GM04504 (cell line): ENCODE results near the gene ADGRD1.
A peak's percentile ranks its signal among the peaks of the same experiment; 100 is the strongest.
"Not testable (repeated sequence)": the region's sequence is repeated elsewhere in the genome, so short reads cannot be mapped to it uniquely, and the experiment has no call there.

ENCODE experiments used
- DNase-seq: peaks from one replicate; pipeline ENCODE4 v3.0.0-alpha.2; 2012; ENCODE audit warnings: low read depth

Gene ADGRD1

DNA sequence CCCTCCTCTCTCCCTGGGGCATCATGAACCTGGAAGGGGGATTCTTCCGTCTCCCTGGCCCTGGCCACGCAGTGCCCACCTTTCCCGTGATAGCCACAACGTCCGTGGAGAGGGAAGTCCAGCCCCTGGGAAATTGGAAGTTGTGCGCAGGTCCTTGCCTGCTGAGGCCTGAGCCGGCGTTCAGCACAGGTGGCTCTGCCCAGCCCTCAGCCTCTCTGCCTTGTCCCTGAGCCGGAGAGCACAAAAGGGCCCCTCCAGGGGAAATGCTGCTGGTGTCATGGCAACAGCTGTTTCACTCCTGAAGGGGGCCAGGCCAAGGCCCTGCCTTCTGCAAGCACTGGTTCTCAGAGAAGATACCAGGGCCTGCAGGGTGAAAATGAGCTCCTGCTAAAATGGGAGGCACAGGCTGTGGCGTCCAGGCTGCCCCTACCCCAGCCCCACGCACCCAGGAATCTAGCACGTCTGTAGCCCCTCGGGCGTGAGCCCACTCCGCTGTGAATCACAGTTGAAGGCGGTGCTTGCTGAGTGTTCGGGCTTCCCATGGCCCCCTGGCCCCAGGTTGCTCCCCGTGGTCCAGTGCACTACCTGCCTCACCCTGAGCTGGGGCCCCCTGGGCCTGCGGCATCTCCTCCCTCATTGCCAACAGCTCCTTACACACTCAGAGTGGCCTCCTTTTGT lies 149.4 kb downstream of the ADGRD1 start:
- DNase-seq = no peak

DNA sequence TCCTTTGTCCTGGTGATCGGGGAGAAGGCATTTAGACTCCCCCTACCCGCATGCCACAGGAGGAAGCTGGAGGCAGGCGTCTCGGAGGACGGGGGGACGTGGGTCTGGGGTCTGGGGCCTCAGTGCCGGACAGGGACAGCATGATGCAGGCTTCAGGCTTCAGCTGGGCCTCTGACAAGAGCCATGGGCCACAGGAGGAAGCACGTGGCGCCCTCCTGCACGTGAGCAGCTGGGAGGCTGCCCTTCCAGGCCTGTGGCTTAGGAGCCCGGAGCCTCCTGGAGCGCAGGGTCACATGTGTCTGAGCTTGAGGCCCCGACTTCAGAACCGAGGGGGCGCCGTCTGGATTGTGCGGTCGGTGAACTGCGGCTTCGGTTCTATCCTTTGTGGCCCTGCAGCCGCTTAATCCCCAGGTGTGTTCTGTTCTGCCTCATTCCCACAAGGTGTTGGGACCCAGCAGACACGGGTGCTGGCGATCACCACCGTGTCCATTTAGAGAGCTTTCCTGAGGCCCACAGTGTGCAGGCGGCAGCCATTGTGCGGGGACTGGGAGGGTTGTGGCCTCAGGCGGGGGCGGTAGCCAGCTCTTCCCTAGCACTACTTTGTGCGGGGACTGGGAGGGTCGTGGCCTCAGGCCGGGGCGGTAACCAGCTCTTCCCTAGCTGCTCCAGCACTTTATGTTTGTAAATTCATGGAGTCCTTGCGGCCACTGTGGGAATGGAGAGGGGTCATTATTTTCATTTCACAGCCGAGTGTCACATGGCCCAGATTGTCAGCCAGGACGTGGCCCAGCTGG lies 150.2 kb downstream of the ADGRD1 start:
- no peak for DNase-seq

DNA sequence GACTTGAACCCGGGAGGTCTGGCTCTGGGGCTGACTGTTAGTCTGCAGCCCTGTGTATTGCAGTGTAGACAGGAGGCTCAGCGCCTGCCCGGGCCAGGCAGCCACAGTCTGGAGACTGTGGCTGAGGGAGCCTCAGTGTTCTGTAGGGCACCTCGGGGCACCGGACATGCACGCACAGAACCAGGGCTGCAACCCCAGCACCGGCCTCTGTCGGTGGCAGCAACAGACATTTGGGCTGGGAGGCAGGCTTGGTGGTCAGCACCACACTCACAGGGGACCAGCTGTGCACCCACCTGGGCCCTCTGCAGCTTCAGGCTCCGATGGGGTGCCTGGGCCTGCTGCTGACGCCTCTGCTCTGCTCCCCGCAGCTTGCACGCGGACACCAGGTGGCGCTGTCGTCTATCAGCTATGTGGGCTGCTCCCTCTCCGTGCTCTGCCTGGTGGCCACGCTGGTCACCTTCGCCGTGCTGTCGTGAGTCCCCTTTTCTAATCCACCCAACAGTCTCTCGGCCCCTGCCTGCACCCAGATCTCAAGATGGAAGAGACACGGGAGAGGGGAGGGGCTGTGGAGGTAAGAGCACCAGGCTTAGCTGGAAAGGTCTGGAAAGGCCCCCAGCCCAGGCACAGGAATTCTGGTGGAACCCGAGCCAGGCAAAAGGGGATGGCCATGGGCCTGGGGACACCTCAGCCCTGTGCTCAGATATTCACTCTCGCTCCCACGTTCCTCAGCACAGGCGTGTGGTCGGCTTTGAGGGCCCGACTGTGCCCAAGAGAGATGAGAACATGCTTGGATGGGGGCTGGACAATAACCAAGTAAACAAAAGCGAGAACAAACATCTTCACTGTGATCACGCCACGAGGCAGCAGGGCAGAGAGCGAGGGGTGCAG lies 151.0 kb downstream of the ADGRD1 start:
- DNase-seq = peak; percentile 13

DNA sequence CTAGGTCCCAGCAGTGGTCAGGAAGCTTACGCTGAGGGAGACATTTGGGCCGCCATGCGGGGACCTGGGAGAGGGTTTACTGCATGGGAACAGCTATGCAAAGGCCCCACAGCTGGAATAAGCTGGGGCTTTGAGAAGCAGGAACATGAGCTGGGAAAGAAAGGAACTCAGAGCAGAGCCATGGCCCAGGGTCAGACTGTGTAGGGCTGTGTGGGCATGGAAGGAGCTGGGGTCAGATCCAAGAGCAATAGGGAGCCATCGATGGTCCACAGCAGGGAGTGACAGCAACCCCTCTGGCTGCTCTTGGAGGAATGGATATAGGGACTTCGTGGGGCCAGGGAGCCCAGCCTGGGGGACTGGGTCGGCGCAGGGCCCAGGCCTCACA lies 151.6 kb downstream of the ADGRD1 start:
- DNase-seq = no peak

DNA sequence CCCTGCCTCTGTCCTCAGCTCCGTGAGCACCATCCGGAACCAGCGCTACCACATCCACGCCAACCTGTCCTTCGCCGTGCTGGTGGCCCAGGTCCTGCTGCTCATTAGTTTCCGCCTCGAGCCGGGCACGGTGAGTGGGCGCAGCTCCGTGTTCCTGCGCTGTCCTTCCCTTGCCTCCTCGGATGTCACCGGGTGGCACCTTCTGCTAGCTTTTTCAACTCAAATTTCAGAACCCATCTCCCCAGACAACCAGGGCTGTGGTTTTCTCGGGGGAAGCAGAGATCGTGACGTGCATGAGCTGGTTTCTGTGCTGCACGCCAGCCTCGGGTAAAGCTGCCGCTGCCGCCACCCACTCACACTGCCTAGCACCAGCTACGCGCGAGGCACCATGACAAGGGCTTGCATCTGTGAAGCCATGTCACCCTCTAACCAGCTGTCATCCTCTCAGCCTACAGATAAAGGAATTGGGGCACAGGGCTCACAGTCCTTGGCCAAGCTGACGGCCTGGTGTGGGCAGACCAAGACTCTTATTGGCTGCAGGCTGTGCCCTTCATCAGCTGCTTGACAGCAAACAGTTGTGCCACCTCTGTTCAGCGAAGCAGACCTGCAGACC lies 152.1 kb downstream of the ADGRD1 start:
- DNase-seq = no peak

DNA sequence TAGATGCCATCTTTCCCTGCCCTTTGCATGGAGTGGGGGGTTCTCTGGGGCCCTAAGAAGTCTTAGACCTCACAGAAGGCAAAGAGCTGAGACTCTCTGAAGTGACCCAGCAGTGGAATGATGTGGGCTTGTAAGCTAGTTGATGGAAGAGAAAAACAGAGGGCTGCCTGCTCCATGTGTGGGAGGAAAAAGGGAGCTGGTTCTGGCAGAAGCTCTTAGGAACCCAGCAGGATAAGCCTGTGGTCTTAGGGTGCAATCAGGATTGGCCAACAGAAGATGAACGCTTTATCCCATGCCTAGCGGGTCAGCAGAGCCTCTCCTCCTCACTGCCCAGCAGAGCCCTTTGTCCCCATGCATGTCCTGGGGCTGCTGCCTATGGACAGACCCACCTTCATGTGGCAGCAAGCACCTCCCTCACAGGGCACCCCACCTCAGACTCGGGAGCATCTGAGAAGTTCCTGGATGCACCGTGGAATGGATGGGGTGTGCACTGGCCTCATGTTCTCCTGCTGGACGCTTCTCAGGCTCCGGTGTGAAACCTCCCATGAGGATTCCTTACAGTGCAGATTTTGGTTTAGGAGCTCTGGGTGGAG lies 152.7 kb downstream of the ADGRD1 start:
- no peak for DNase-seq

DNA sequence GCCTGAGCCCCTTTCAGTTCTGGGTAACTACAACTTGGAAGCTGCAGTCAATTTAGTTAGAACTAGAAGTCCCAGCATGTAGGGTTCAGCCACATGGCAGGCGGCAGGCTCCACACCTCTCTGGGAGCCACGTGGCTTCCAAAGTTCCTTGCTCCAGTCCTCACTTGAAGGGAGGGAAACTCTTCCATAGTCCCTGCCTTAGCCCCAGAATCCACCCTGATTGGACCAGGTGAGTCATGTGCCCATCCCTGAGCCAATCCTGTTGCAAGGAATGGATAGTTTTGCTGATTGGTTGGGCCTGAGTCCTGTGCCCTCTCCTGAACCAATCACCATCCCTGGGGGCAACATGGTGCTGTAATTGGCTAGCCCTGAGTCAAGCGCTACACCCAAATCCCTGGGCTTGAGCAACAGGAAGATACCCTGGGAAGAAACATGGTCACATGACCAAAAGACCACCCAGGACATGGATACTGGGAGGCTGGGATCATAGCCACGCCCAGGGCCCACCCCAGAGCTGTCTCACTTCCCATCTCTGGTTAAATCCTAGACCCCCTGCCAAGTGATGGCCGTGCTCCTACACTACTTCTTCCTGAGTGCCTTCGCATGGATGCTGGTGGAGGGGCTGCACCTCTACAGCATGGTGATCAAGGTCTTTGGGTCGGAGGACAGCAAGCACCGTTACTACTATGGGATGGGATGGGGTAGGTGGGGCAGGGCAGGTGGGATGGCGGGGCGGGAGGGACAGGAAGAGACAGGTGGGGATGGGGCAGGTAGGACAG lies 154.7 kb downstream of the ADGRD1 start:
- DNase-seq = no peak

DNA sequence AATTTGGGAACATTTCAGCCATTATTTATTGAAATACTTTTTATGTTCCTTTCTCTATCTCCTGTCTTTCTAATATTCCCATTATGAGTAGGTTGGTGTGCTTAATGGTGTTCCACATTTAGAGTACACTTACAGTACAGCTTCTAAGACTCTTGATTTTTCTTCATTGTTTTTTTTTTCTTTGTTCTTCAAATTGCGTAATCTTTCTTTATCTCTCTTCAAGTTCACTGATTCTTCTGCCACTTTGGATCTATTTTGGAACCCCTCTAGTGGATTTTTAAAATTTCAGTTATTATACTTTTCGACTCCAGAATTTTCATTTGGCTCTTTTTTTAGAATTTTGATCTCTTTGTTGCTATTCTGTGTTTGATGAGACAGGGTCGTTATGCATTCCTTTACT lies 157.7 kb downstream of the ADGRD1 start:
- no peak for DNase-seq

DNA sequence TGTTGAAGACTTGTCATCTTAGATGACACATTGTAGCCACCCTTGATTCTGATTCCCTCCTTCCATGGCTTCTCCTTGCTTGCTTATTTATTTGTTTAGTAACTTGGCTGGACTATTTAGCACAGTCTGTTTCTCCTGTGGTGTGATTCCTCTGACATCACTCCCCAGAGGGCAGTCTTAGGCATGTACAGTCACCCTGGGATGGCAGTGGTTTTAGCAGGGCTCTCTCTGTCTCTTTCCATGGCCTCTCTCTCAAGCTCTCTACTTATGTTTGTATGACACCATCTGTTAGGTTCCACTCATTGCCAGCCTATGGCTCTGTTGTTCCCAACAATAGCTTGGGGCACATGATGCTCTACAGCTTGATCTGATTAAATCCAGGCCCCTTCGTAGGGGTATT lies 158.3 kb downstream of the ADGRD1 start:
- no peak for DNase-seq

DNA sequence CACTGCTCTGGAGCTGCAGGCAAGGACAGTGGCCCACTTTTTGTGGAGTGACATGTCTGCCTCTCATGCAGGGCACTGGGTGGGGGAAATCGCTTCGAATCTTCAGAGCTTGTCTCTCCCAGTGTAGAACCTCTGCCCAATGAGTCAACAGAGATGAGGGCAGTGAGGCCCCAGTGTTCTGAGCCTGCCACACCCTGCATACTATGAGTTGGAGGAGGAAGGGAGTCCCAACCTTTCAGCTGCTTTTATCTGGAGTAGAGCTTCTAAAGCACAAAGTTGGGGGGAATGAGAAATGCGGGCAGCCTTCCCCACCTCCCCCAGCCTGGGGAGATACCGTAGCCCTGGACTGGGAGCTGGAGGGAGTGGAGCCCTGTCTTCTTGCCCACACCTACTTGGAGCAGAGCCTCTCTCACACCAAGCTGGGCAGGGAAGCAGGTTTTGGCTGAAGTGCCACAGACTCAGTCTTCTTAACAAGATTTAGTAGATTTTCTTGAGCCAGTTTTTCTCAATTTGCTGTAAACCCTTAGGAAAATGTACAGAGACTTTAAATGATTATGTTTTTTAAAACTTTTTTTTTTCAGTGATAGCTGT lies 159.1 kb downstream of the ADGRD1 start:
- DNase-seq = no peak

DNA sequence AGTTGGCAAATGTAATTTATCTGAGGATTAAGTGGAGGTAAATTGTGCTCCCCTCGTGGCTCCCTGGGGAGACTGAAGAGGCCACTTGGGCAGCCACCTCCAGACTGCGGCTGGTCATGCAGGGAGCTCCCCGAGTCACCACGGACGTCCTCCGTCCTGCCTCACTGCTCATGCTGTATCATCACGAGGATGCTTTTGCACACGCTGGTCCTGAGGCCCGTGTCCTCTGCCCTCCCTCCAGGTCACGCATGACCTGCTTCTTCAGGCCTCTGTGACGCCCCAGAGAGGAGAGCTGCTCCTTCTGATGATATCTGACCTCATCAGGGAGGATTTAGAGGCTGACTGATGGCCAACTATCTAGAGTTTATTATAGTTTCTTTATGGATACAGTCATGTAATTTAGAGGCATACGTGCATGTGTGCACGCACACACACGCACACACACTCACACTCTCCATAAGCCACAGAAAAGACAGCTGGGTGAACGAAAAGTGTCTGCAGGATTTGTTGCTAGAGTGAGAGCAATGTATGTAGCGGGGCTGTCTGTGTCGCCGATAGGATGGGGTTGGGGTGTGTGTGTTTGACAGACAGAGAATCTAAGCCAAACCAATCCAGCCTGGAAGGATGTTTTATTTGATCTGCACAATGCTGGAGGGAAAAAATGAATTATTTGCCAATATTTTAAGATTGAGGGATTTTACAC lies 160.0 kb downstream of the ADGRD1 start:
- no peak for DNase-seq

DNA sequence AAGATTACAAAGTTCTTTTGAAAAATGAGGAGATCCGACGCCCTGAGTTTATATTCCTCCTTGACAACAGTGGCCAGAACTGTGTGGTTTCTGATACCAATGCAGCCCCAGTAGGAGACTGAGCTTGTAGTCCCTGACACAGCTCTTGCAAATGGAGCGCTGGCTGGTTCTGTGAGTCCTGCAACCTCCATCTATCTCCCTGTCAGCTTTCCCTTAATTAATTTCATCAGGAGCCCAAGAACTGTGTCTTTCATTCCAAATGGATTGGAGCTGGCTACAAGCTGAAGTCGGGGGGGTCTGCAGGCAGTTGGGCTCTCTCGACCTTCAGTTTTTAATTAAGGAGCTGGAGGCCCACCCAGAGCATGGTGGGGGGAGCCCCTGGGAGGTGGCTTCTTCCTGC lies 160.6 kb downstream of the ADGRD1 start:
- DNase-seq = no peak

DNA sequence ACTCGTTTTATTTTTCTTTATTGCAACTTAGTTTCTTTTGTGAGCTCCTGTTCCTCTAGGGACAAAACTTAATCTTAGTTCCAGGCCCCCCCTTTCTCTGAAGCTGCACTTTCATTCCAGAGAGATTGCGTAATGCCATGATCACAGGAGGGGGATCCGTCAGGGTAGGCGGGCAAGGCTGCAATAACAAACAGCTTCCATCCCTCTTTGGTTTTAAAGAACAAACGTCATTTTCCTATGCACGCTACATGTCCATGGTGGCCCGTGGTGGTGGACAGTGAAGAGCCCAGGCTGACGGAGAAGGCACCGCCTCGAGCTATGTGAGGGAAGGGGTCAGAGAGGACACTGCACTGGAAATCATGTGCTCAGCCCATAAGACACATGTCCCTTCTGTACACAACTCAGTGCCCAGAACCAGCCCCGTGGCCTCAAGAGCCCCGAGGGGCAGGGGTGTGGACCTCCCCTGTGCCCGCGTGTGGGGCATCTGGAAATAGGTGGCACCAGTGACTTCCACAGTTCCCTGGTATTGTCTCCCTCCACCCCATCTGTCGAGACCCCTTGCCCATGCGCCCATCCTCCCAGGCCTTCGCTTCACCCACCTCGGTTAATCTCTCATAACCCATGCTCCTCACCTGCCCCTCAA lies 161.4 kb downstream of the ADGRD1 start:
- no peak for DNase-seq

DNA sequence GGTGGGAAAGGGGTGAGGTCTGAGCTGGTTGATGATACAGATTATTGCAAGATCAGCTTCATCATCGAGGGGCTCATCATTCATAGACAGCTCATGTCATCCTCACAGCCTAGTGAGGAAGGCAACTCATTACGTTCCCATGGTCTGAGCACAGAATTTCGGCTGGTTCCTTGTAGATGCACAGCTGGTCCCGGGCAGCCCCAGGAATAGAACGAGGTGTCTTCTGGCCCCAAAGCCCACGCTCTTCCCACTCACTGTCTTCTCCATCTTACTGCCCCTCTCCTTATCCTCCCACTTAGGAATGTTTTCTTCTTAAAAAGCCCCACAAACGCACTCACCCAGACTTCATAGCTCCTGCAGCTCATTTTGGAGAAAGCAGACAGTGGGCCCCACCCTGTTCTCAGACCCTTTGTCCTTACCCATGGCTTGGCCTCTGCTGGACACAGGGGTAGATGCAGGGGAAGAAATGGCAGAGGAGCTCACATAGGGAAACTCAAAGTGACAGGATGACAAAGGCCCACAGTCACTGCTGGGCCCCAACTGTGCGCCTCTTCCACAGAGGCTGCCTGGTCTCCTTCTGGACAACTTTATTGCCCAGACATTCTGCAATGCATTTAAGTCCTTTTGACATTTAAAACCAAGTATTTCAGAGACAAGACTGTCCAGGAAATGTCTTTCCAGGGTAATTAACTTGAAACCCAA lies 162.2 kb downstream of the ADGRD1 start:
- no peak for DNase-seq

DNA sequence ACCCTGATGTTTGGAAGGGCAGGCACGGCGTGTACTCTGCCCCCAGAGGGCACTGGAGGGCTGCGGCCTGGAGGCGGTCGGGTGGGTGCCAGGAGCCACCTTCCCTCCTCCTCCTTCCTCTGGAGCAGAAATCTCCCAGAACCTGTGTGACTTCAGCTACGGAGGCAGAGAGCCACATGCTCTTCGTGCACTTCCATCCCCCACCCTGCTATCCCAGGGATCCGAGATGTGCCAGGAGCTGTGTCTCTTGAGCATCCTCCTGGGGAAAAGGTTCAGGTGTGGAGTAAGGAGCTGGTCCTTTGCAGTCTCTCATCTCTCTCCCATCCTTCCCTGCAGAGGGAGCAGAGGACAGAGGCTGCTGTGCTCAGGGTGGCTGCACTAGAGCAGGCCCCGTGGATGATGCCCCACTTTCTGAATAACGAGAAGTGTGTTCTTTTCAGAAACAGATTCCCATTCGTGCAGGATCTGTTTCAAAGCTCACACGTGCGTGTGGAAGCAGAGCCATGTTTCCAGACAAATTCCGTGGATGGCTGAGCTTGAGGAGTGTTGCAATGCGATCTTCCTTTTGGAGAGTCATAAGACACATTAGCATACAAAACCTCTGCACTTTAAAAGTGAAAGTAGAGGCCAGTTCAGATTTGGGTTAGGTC lies 162.9 kb downstream of the ADGRD1 start:
- no peak for DNase-seq

DNA sequence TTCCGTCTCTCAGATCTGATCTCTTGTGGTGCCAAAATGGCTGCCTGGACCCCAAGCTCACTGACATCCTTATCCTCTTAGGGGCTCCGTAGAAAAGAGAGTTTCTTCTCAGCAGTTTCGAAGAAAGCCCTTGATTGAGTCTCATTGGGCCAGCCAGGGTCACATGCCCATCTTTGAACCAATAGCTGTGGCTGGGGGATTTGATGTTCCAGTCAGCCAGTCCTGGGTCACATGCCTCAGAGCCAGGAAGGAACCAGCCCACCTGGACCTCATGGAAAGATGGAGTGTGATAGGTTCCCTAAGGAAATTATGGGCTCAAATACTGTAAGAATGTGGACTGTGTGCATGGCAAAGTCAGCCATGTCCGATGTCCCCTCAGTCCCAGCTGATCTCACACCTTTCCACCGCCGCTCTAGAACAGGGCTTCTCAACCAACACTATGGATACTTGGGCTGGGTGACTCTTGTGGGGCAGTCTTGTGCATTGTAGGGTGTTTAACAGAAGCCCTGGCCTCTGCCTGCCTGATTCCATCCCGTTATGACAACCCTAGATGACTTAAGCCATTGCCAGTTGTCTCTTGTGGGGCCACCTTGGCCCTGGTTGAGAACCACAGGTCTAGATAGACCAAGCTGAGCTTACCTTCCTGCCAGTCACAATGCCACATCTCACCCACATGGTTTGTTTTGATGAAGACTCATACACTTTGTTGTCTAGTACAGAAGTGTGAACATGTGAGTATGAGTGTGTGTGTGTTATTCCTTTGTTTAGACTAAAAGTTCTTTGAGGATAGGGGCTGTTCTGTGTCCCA lies 163.9 kb downstream of the ADGRD1 start:
- DNase-seq = no peak

DNA sequence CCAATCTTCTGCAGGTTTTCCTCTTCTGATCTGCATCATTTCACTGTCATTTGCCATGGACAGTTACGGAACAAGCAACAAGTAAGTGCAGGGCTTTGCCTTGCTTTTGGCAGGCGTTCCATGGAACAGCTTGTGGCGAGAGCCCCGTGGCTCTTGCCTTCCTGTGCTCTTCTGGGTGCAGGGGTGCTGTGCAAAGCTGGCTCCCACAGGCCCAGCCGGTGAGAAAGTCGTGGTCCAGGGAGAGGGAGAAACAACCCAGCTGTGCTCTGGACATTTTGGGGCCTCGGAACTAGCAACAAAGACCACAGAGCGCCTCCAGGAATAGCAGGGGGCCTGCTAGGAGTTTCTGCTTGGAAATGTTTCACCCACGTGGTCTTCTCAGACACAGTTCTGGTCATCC lies 164.7 kb downstream of the ADGRD1 start:
- DNase-seq = no peak

DNA sequence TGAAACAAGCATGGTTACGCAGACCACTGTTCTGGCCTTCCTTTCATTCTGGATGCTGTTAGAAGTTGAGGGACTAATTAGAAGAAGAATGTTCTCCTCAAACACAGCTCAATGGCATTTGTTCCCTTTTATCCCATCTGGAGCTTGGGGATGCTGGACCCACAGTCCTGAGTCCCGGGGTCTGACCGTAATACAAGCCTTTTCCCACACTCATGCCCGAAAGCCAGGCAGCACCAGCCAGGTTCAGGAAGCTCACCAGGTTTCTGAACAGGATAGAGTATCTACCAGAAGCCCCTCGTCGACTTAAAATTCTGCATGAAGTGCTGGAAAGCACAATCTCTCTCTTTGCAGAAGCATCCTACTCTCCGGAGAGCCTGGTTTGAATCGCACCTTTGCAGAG lies 165.6 kb downstream of the ADGRD1 start:
- DNase-seq = not testable (repeated sequence)
